H9 (cell line): ENCODE measurements around the gene CD93. TPM values are rescaled to one million over a fixed set of nuclear protein-coding genes. Genes with fewer than 3 reads are reported as not detected.

Experiments used
- DNase-seq: peaks from one replicate; pipeline ENCODE4 v3.0.0-alpha.2; 2017
- H2AFZ ChIP-seq: one replicate; pipeline ENCODE4 v1.6.1; 2013; ENCODE audit warnings: mild to moderate bottlenecking, low read length, control low read depth, moderate library complexity
- H2AK5ac ChIP-seq: 2 replicates; pipeline ENCODE4 v1.6.1; 2013; ENCODE audit warnings: low read length, control low read depth, mixed read lengths; ENCODE audit not compliant: insufficient read length
- H2BK120ac ChIP-seq: one replicate; pipeline ENCODE4 v1.6.1; 2013; ENCODE audit warnings: low read depth, mild to moderate bottlenecking, low read length, control low read depth, inconsistent platforms; ENCODE audit not compliant: poor library complexity, severe bottlenecking
- H2BK12ac ChIP-seq: 2 replicates; pipeline ENCODE4 v1.6.1; 2013; ENCODE audit warnings: low read length, control low read depth, mixed read lengths, low read depth; ENCODE audit not compliant: insufficient read length
- H2BK15ac ChIP-seq: 2 replicates; pipeline ENCODE4 v1.6.1; 2013; ENCODE audit warnings: low read depth, low read length, control low read depth
- H2BK20ac ChIP-seq: one replicate; pipeline ENCODE4 v1.6.1; 2013; ENCODE audit warnings: low read depth, mild to moderate bottlenecking, low read length, control low read depth, inconsistent platforms; ENCODE audit not compliant: poor library complexity, severe bottlenecking
- H2BK5ac ChIP-seq: 2 replicates; pipeline ENCODE4 v1.6.1; 2013; ENCODE audit warnings: low read length, control low read depth, mixed read lengths; ENCODE audit not compliant: insufficient read length
- H3K14ac ChIP-seq: 2 replicates; pipeline ENCODE4 v1.6.1; 2013; ENCODE audit warnings: low read length, control low read depth; ENCODE audit not compliant: insufficient read depth
- H3K18ac ChIP-seq: 2 replicates; pipeline ENCODE4 v1.6.1; 2013; ENCODE audit warnings: low read depth, mild to moderate bottlenecking, mixed read lengths, low read length, control low read depth; ENCODE audit not compliant: insufficient read length
- H3K23ac ChIP-seq: 2 replicates; pipeline ENCODE4 v1.6.1; 2013; ENCODE audit warnings: low read length, control low read depth, mixed read lengths, low read depth; ENCODE audit not compliant: insufficient read length
- H3K23me2 ChIP-seq: 2 replicates; pipeline ENCODE4 v1.6.1; 2013; ENCODE audit warnings: low read depth, mild to moderate bottlenecking, mixed read lengths, low read length, control low read depth; ENCODE audit not compliant: insufficient read length, poor library complexity, severe bottlenecking
- H3K27ac ChIP-seq: 2 replicates; pipeline ENCODE4 v1.5.1; 2013; ENCODE audit warnings: low read length, control low read depth, mixed read lengths, low read depth; ENCODE audit not compliant: insufficient read length
- H3K27me3 ChIP-seq: 2 replicates; pipeline ENCODE4 v1.6.1; 2013; ENCODE audit warnings: low read length, control low read depth, inconsistent platforms; ENCODE audit not compliant: insufficient read depth
- H3K4ac ChIP-seq: 2 replicates; pipeline ENCODE4 v1.6.1; 2013; ENCODE audit warnings: low read depth, mild to moderate bottlenecking, control low read depth, inconsistent platforms, low read length, moderate library complexity
- H3K4me1 ChIP-seq: 2 replicates; pipeline ENCODE4 v1.6.1; 2013; ENCODE audit warnings: low read length, control low read depth, inconsistent platforms; ENCODE audit not compliant: insufficient read depth
- H3K4me2 ChIP-seq: 2 replicates; pipeline ENCODE4 v1.6.1; 2013; ENCODE audit warnings: low read length, control low read depth, mixed read lengths; ENCODE audit not compliant: insufficient read length, insufficient read depth
- H3K56ac ChIP-seq: 2 replicates; pipeline ENCODE4 v1.6.1; 2013; ENCODE audit warnings: low read depth, mild to moderate bottlenecking, mixed read lengths, low read length, control low read depth; ENCODE audit not compliant: insufficient read length
- H3K79me1 ChIP-seq: 2 replicates; pipeline ENCODE4 v1.6.1; 2013; ENCODE audit warnings: low read depth, mild to moderate bottlenecking, moderate library complexity, low read length, control low read depth, inconsistent platforms; ENCODE audit not compliant: insufficient read depth, poor library complexity, severe bottlenecking
- H3K79me2 ChIP-seq: 2 replicates; pipeline ENCODE4 v1.6.1; 2013; ENCODE audit warnings: low read length, control low read depth, inconsistent platforms; ENCODE audit not compliant: insufficient read depth
- H3K9ac ChIP-seq: 2 replicates; pipeline ENCODE4 v1.6.1; 2013; ENCODE audit warnings: low read length, control low read depth, mixed read lengths; ENCODE audit not compliant: insufficient read length; ENCODE audit errors: extremely low read depth
- H3K9me3 ChIP-seq: one replicate; pipeline ENCODE4 v1.6.1; 2013; ENCODE audit warnings: low read depth, low read length, inconsistent platforms; ENCODE audit not compliant: control insufficient read depth
- H3T11ph ChIP-seq: one replicate; pipeline ENCODE4 v1.6.1; 2013; ENCODE audit warnings: mild to moderate bottlenecking, low read length, control low read depth, inconsistent platforms
- H4K20me1 ChIP-seq: one replicate; pipeline ENCODE4 v1.6.1; 2013; ENCODE audit not compliant: control insufficient read depth, insufficient read length, insufficient read depth
- H4K5ac ChIP-seq: 2 replicates; pipeline ENCODE4 v1.6.1; 2013; ENCODE audit warnings: low read depth, mild to moderate bottlenecking, mixed read lengths, low read length, control low read depth; ENCODE audit not compliant: insufficient read length
- H4K8ac ChIP-seq: replicated peaks from 2 replicates; pipeline ENCODE4 v1.6.1; 2013; ENCODE audit warnings: low read length, control low read depth, mixed read lengths, low read depth; ENCODE audit not compliant: insufficient read length
- H4K91ac ChIP-seq: 2 replicates; pipeline ENCODE4 v1.6.1; 2013; ENCODE audit warnings: low read depth, mild to moderate bottlenecking, moderate library complexity, mixed read lengths, low read length, control low read depth; ENCODE audit not compliant: insufficient read length
- H3K27ac Mint-ChIP-seq, 3 experiments: 2 replicates in 2 of 3; 3 replicates in 1 of 3; pipeline ENCODE4 v1.8.0; 2020 to 2021; ENCODE audit warnings: mixed read lengths in 3 of 3, mild to moderate bottlenecking in 1 of 3, moderate library complexity in 1 of 3
- H3K27me3 Mint-ChIP-seq: 2 replicates; pipeline ENCODE4 v1.8.0; 2021; ENCODE audit warnings: low read depth, mild to moderate bottlenecking, moderate library complexity, mixed read lengths
- H3K36me3 Mint-ChIP-seq, 3 experiments: 2 replicates in 2 of 3; 3 replicates in 1 of 3; pipeline ENCODE4 v1.8.0; 2020 to 2021; ENCODE audit warnings: low read depth in 3 of 3, mixed read lengths in 3 of 3; ENCODE audit not compliant: insufficient read depth in 1 of 3
- H3K4me1 Mint-ChIP-seq, 2 experiments: 2 replicates each; pipeline ENCODE4 v1.8.0; 2020; ENCODE audit warnings: mixed read lengths in 2 of 2
- H3K4me3 Mint-ChIP-seq, 2 experiments: 2 replicates in 1 of 2; 3 replicates in 1 of 2; pipeline ENCODE4 v1.8.0; 2020 to 2021; ENCODE audit warnings: mild to moderate bottlenecking in 2 of 2, mixed read lengths in 2 of 2, moderate library complexity in 1 of 2
- H3K9me3 Mint-ChIP-seq, 2 experiments: 2 replicates in 1 of 2; 3 replicates in 1 of 2; pipeline ENCODE4 v1.8.0; 2020; ENCODE audit warnings: mild to moderate bottlenecking in 2 of 2, mixed read lengths in 2 of 2, moderate library complexity in 1 of 2
- CTCF ChIP-seq: fragments of 200-600 bp; sonication (generic); conservative IDR thresholded peaks from 3 replicates; pipeline ENCODE4 v1.8.0; 2021; ENCODE audit warnings: antibody characterized with exemption, mild to moderate bottlenecking
- WGBS: extraction: QIAGEN DNeasy Blood & Tissue Kit; methylation state at CpG from one replicate; pipeline ENCODE4 v1.1.7; 2013; ENCODE audit warnings: missing lambda C conversion rate, low lambda C conversion rate, mixed read lengths; ENCODE audit not compliant: insufficient read length; ENCODE audit errors: extremely low coverage; 5-methylcytosine and 5-hydroxymethylcytosine counted together
- total RNA-seq: library from RNA; stranded (reverse); gene quantifications from 2 replicates; pipeline ENCODE4 v1.2.1, GENCODE V29; 2021

CD93 gene
- total RNA-seq, 1 experiment from 2014 or later = not detected

DNA sequence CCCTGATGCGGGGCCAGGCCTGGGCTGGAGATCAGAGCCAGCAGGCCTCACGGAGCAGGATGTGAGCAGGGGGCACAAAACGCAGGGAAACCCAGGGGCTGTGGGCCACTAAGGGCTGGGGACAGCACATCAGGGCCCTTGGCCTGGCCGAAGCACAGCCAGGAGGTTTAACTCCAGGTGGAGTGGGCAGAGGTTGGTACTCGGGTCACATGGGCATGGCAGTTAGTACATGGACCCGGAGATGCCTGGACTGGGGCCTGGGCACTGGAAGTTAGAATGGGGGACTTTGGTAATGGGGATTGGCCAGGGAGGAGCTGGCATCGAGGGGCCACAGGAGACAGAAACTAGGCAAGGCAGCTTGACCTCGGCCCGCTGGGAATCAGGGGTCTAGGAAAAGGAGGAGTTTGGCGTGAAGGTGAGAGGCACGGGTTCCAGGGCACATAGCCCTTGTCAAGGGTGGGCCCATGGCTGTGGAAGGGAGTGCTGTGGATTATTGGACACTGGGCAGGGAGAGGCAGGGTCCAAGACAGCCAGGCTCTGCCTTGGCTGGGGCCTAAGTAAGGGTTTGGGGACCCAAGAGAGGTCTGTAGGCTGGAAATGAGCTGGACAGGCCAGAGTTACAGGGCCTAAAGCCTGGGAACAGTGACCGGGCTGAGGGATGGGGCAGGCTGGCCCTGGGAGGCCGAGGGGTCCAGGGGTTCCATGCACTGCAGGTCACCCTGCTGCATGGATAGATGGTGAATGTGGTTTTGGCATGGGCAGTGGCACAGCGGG, 41.6 kb upstream of the CD93 start:
- Mint-ChIP-seq H3K36me3 (no peaks in the 10 kb centered on the region), H3K27ac (peak overlapping the region in 2 of 3 experiments; percentile 59 to 77; a peak in 3 of 7 replicates), H3K4me1 (peaks cover 6 to 8% of the 10 kb centered on the region in 2 experiments), H3K4me3 (no peak overlapping the region), H3K9me3 (no peaks in the 10 kb centered on the region; a peak in 1 of 5 replicates), H3K27me3 (no peaks in the 10 kb centered on the region; the same call in none of the 2 replicates)
- H3K27ac ChIP-seq = no peak overlapping the region
- H3K27me3 ChIP-seq = no peaks in the 10 kb centered on the region
- no peak overlapping the region for H3K4me2 ChIP-seq
- H3K9ac ChIP-seq = no peak overlapping the region
- no peak overlapping the region for H3K4ac ChIP-seq
- no peak overlapping the region for H2BK20ac ChIP-seq
- H2BK12ac ChIP-seq = no peak overlapping the region
- no peak for DNase-seq
- H3K9me3 ChIP-seq = no peaks in the 10 kb centered on the region
- no peak overlapping the region for H4K91ac ChIP-seq
- no peaks in the 10 kb centered on the region for H3K23me2 ChIP-seq
- TF ChIP-seq CTCF = no peak
- H3K14ac ChIP-seq = no peak overlapping the region; the same call in 1 of the 2 replicates
- H3K79me1 ChIP-seq = no peaks in the 10 kb centered on the region
- no peak overlapping the region for H3T11ph ChIP-seq
- H2BK15ac ChIP-seq = no peak overlapping the region
- H3K79me2 ChIP-seq = no peaks in the 10 kb centered on the region
- no peak overlapping the region for H3K18ac ChIP-seq
- H3K4me1 ChIP-seq = no peaks in the 10 kb centered on the region
- H3K56ac ChIP-seq = no peak overlapping the region
- no peak overlapping the region for H4K8ac ChIP-seq
- no peak overlapping the region for H2BK5ac ChIP-seq
- H2AFZ ChIP-seq = no peak overlapping the region
- no CpG with 5 or more reads among the region's 14 CpGs for WGBS
- no peak overlapping the region for H2AK5ac ChIP-seq
- H2BK120ac ChIP-seq = no peak overlapping the region
- no peaks in the 10 kb centered on the region for H4K20me1 ChIP-seq
- H4K5ac ChIP-seq = no peak overlapping the region
- no peak overlapping the region for H3K23ac ChIP-seq
